GM18951 (cell line): Measurements from ENCODE around the gene FBXW7.
A peak's percentile ranks its signal among the peaks of the same experiment; 100 is the strongest.

Experiments
- POLR2A ChIP-seq: IDR thresholded peaks from 4 replicates; pipeline ENCODE4 v1.6.1; 2011; ENCODE audit warnings: mild to moderate bottlenecking; ENCODE audit not compliant: insufficient read length, insufficient read depth; ENCODE audit errors: extremely low read depth
- in situ Hi-C: fragments of 300-500 bp; cut with MboI; formaldehyde crosslinking; loops from one replicate; pipeline ENCODE4 v1.12.0; 2022; ENCODE audit warnings: low sequenced_read_pairs, mixed read lengths, inconsistent platforms; ENCODE audit not compliant: unreplicated experiment

Gene FBXW7, protein sequence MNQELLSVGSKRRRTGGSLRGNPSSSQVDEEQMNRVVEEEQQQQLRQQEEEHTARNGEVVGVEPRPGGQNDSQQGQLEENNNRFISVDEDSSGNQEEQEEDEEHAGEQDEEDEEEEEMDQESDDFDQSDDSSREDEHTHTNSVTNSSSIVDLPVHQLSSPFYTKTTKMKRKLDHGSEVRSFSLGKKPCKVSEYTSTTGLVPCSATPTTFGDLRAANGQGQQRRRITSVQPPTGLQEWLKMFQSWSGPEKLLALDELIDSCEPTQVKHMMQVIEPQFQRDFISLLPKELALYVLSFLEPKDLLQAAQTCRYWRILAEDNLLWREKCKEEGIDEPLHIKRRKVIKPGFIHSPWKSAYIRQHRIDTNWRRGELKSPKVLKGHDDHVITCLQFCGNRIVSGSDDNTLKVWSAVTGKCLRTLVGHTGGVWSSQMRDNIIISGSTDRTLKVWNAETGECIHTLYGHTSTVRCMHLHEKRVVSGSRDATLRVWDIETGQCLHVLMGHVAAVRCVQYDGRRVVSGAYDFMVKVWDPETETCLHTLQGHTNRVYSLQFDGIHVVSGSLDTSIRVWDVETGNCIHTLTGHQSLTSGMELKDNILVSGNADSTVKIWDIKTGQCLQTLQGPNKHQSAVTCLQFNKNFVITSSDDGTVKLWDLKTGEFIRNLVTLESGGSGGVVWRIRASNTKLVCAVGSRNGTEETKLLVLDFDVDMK

GRCh38 chr4:152535903-152536544, at the start of gene FBXW7:
TSS of gene FBXW7 (minus strand) at chr4:152536092. CDS start at chr4:152411803, 124,289 bp downstream.
- peak; percentile 81 for TF ChIP-seq POLR2A
- in situ Hi-C loops = no loop called here

DNA sequence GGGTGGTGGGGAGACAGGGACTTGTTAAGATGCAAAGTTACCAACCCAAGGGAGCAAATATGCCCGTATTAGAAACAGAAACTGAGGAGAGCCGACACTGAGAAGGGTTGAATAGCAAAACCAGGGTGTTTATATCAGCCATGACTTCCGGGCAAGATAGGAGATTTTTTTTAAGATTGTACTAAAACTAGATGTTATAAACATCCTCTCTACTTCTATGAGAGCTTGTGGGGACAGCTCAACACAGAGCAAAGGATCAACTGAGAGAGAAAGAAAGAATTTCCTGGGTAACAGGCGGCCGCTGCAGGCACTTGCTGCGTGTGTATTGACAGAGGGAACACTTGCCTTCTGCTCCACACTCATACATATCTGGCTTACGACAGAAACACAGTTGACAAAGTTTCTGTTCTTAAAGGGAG, 49.1 kb upstream of the FBXW7 start:
- in situ Hi-C loops = no loop called here
- TF ChIP-seq POLR2A = no peak

DNA sequence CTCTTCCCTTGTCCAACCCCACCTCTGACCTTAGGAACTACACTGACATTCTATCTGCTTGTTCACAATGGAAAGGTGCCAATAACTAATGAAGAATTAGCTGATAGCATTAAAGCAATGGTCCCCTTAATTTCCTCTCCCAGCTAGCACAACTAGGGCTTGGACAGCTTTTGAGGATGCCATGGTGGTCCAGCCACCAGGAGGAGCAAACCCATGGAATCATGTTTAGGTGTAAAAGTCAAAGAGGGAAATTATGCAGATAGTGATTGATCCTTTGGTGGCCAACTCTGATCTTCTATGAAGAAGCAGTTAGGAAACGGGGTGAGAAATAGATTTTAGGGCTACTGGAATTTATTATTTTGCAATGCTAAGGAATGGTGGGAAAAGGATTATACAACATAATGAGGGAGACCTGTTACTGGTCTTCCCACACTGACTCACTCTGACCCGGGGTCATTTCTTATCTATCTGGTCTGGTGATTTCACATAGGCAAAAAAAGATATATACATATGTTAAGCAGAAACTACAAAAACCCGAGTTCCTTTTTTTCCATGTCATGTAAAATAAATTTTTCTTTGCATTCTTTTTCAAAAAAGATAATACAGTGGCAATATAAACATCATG, 45.8 kb upstream of the FBXW7 start:
- TF ChIP-seq POLR2A = no peak
- in situ Hi-C loops = no loop called here

DNA sequence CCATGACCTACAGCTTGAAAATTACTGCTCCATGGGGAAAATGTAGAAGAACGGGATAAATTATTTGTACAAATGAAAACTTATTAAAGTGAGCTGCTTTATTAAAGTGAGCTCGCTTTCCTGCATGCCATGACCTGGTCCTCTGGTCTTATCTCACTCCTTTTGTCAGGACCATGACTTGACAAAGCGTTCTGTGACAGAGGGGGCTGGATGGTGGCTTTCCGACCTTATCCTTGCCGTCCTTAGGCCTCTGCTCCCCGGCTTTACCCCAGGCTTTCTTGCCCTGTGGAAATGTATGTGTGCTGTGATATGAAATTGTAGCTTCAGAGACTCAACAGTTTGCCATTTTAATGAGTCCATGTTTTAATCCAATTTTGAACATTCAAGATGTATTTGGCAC, 44.0 kb upstream of the FBXW7 start:
- in situ Hi-C loops = no loop called here
- no peak for TF ChIP-seq POLR2A

DNA sequence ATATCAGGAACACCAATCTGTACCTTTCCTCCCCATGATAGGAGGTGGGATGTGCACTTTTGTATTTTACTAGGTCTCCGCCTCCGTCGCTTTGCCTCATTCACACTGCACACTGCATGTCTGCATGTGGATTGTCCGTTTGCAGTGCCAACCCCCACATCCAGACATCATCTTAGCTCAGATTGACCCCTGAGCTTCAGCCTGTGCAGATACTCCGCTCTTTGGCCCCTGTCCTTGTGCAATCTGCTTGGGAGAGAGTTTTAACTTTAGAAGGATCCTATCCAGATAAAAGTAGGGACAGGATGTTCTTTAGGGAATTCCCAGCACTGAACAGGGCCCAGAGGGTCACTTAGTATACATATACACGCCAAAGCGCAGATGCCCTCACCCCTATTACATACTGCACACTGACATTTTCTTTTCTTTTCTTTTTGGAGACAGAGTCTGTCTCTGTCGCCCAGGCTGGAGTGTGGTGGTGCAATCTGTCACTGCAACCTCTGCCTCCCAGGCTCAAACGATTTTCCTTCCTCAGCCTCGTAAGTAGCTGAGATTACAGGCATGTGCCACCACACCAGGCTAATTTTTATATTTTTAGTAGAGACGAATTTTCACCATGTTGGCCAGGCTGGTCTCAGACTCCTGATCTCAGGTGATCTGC, 43.3 kb upstream of the FBXW7 start:
- in situ Hi-C loops = no loop called here
- TF ChIP-seq POLR2A = no peak

DNA sequence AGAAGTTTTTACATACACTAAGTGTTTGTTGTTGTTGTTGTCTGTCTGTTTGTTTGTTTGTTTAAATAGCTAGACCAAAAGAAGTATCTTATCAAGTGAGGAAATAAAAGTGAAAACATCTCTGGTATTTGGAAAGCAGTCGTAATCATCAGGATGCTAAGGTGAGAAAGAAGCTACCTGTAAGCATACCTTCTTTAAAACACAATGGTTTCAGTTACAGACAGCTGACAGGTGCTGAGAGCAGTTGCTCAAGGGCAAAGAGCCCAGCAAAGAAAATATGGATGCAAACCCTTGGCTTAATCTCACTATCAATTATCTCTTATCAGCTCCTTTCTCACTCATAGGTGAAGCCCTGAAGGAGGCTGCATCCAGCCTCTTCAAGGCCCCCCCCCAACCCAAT, 42.8 kb upstream of the FBXW7 start:
- TF ChIP-seq POLR2A = no peak
- in situ Hi-C loops = no loop called here

DNA sequence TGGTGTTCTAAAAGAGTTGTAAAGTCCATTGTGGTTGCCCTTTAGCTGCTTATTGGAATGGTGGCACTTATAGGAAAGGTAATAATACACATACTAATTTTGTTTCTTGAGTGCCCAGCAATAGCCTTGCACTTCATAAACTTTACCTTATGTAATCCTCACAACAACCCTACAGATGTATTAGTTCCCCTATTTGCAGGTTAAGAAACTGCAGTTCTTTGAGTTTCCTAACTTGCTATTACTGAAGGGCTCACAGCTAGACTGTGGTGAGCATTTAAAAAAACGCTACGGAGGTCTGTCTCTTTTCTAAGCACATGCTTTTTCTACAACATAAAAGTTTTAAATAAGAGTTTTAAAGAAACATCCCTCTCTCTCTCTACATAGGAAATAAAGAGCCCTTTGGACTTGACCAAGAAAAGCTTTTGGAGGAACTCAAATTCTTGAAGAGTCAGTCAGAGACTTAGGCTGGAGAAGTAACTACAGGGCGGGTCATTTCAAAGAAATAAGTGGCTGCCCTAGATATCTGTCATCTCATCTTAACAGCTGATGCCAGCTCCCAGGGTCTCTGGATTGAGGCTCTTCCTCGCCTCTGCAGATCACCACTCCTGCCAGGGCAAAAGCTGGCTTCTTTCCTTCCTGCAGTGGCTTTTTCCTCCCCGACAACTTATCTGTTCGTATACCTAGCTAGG, 42.0 kb upstream of the FBXW7 start:
- in situ Hi-C loops = no loop called here
- TF ChIP-seq POLR2A = no peak

DNA sequence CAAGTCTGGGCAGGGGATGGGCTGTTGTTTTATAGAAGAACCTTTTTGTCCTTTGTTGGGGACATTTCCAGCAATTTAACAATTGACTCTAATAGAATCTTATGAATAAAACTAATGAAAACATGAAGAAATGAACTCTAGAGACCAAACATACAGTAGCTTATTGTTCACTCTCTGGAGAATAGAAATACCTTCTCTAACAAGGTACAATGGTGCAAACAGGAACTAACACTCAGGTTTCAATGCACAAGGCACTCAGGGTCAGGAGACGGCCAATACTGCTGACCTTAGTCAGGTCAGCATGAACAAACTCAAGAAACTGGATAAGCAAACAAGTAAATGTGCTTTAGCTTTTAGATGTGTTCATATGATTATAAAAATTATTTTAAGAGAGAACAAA, 39.6 kb upstream of the FBXW7 start:
- no peak for TF ChIP-seq POLR2A
- in situ Hi-C loops = no loop called here

DNA sequence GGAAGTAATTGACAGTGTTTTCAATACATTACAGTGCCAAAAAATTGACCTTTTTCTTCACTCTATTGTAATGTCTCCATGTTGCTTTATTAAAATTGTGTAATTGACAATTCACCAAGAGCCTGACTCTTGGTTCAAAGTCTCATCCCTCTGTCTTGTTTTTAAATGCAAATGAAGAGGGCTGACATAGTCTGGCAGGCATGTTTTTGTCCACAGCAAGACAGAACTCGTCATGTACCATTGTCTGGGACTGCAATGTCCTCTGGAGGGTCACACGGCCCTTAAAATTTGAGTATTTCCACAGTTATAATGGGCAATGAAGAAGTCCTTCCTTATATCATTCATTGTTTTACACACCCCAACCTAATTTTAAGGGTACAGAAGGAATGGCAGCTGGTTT, 38.0 kb upstream of the FBXW7 start:
- in situ Hi-C loops = no loop called here
- TF ChIP-seq POLR2A = no peak

GRCh38 chr4:152572417-152573086, 36.7 kb upstream of the FBXW7 start:
- in situ Hi-C loops = no loop called here
- TF ChIP-seq POLR2A = no peak

DNA sequence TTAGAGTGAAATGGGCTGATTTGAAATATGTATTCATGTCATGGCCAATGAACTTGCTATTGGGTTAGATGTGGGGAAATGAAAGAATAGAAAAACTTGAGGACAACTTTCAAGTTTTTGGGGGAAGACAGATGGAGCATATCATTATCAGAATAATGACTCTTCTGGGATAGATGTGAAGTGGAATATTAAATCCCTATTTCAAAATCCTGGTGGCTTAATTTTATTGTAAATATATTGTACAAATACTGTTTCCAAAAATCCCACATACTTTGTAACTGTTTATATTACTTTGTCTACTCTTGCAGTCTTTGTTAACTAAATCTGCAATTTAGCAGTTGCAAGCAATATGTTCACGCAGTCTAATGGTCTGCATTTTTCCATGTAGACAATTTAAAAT, 35.9 kb upstream of the FBXW7 start:
- TF ChIP-seq POLR2A = no peak
- in situ Hi-C loops = no loop called here

GRCh38 chr4:152571296-152571695, 35.4 kb upstream of the FBXW7 start:
- no peak for TF ChIP-seq POLR2A
- in situ Hi-C loops = no loop called here

DNA sequence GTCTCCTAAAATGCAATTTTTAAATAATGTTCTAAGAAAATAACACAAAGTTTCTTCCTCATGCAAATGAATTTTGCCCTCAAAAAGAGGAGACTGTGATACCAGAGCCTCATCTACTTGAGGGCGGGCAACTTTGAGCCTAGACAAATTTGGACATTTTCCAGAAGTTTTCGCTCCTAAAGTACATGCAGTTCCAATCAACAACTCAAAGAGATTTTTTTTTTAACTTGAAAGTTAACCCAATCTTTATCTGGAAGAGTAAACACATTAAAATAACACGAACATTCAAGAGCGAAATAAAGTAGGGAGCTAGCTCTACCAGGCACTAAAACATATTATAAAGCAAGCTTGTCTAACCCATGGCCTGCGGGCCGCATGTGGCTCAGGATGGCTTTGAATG, 29.4 kb upstream of the FBXW7 start:
- in situ Hi-C loops = no loop called here

More for the DNA sequence above, 29.4 kb upstream of the FBXW7 start:
- TF ChIP-seq POLR2A = no peak
